Prostate gland (tissue), 2 donors: ENCODE measurements around the gene TMC3. TPM values are rescaled to one million over a fixed set of nuclear protein-coding genes. Genes with fewer than 3 reads are reported as not detected.
"Not testable (repeated sequence)": the region's sequence is repeated elsewhere in the genome, so short reads cannot be mapped to it uniquely, and the experiment has no call there.

ENCODE experiments used
- DNase-seq: peaks from one replicate; pipeline ENCODE4 v3.0.0-alpha.2; 2019; ENCODE audit warnings: low spot score
- H3K27ac ChIP-seq, 2 donors: fragments of 200-600 bp; sonication (generic); 2 replicates each; pipeline ENCODE4 v1.5.1; 2017 to 2019
- H3K27me3 ChIP-seq: fragments of 200-600 bp; sonication (generic); replicated peaks from 2 replicates; pipeline ENCODE4 v1.5.1; 2019; ENCODE audit not compliant: insufficient read depth
- H3K36me3 ChIP-seq, 2 donors: fragments of 200-600 bp; sonication (generic); 1 replicate in 1 of 2; 2 replicates in 1 of 2; pipeline versions ENCODE4 v1.5.1 to v1.8.1; 2017 to 2019
- H3K4me1 ChIP-seq: fragments of 200-600 bp; sonication (generic); replicated peaks from 2 replicates; pipeline ENCODE4 v1.5.1; 2019
- H3K4me3 ChIP-seq, 2 donors: fragments of 200-600 bp; sonication (generic); 2 replicates each; pipeline ENCODE4 v1.5.1; 2017 to 2019
- H3K9me3 ChIP-seq: fragments of 200-600 bp; sonication (generic); 2 replicates; pipeline ENCODE4 v1.5.1; 2017
- CTCF ChIP-seq, 4 experiments: fragments of 200-600 bp in 2 of 4; fragments of 450-650 bp in 2 of 4; sonication (generic) in 2 of 4; IDR thresholded peaks; 1 replicate in 3 of 4; 2 replicates in 1 of 4; pipeline ENCODE4 v1.5.1; 2016 to 2019; ENCODE audit warnings: antibody characterized with exemption in 4 of 4, mild to moderate bottlenecking in 2 of 4, moderate library complexity in 2 of 4
- POLR2A ChIP-seq: fragments of 450-650 bp; IDR thresholded peaks from one replicate; pipeline ENCODE4 v1.6.1; 2016; ENCODE audit warnings: antibody characterized with exemption, mild to moderate bottlenecking
- POLR2AphosphoS5 ChIP-seq: sonication (generic); formaldehyde crosslinking; IDR thresholded peaks from one replicate; pipeline ENCODE4 v1.6.1; 2017; ENCODE audit warnings: antibody characterized with exemption
- WGBS: methylation state at CpG from one replicate; pipeline ENCODE4 v1.1.5; 2018; 5-methylcytosine and 5-hydroxymethylcytosine counted together
- intact Hi-C: fragments of 100-400 bp; cut with DNase I; formaldehyde crosslinking; loops from one replicate; pipeline ENCODE4 v1.14.2; 2022
- total RNA-seq, 2 donors: library from RNA; depleted of rRNA; stranded (reverse); fragments of >200 nt; gene quantifications; one replicate each; pipeline ENCODE4 v1.1.0, GENCODE V29; 2016

The TMC3 gene
- total RNA-seq: under 1 TPM; 0.14 to 0.23 TPM

DNA sequence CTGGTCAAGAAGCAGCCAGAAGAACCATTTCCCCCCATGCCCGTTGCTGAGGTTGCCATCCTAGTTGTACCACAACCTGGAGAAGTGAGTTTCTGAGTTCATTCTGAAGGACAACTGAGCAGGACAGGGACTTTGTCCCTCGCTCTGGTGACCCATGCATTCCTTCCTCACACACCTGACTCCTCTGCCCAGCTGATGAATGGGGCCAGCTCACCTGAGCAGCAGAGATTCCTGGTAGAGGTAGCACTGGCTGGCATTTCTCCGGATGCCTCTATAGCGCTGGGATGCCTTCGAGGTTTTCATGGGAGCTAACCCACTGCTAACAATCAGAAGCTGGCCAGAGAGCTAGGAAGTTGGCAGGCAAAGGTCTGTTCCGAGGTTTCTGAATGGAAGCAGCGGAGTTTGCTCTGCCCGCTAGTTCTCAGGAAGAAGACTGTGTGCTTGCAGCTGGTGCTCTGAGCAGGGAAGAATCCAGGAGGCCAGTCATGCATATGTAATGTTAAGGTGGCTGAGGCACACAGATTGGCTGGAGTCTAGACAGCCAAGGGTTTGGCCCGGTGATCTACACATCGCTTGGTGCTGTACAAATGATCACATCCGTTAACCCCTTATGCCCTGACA, at the start of gene TMC3:
Gene TMC3, minus strand, starts transcription at position 439 of the 621 bp plus-strand sequence. Its CDS starts 136 bp downstream, at position 303.
- 52% methylated on average over 11 of the region's 11 CpGs for WGBS
- no peak within 1 kb of the TSS for H3K27ac ChIP-seq
- intact Hi-C loops: no loop called here

GRCh38 chr15:81421461-81421860, 47.4 kb upstream of the TMC3 start:
- DNase-seq: no peak
- no peak overlapping the region for H3K4me3 ChIP-seq
- intact Hi-C loops: no loop called here
- H3K27me3 ChIP-seq: no peaks in the 10 kb centered on the region
- H3K9me3 ChIP-seq: no peaks in the 10 kb centered on the region
- H3K27ac ChIP-seq: no peak overlapping the region
- WGBS: 56% methylated on average over 1 of the region's 1 CpG
- H3K36me3 ChIP-seq: no peaks in the 10 kb centered on the region
- H3K4me1 ChIP-seq: no peaks in the 10 kb centered on the region
- TF ChIP-seq CTCF (IDR thresholded peaks at IDR 0.05) (no peak), POLR2AphosphoS5 (no peak), POLR2A (no peak)

More for the DNA sequence above, at the start of gene TMC3:
- H3K4me1 ChIP-seq: no peaks in the 10 kb centered on the region
- no peaks in the 10 kb centered on the region for H3K27me3 ChIP-seq
- H3K4me3 ChIP-seq: no peak within 1 kb of the TSS
- H3K9me3 ChIP-seq: no peaks in the 10 kb centered on the region
- TF ChIP-seq CTCF (IDR thresholded peaks at IDR 0.05) (no peak), POLR2AphosphoS5 (no peak), POLR2A (no peak)
- no peak for DNase-seq
- no peaks in the 10 kb centered on the region for H3K36me3 ChIP-seq

DNA sequence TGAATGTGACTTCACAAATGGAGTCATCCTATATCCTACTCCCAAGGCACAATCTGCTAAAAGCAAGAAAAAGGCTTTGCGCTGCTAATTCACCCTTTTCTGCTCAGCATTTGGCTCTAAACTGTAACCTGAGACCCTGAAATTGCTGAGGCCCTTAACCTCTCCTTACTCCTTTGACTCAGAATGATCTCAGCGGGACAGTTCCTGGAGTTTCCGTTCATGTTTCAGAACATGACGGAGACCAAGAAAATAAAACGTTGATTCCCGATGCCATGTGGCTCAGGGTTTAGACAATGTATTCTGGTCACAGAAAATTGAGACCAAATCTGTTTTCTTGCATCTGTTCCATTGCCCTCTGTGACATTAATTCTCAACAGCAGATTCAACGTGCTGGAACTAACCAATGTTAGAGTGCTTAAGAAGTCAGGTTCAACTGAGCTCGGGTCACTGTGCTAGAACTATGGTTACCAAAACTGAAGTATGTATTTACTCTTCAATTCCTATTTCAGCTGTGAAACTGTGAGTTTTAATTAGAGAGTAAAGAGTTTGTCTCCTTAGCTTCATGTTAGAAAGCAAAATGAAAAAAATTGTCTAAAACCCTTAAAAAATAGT, 45.4 kb upstream of the TMC3 start:
- Histone ChIP-seq H3K9me3 (no peaks in the 10 kb centered on the region), H3K4me1 (no peaks in the 10 kb centered on the region), H3K27ac (no peak overlapping the region), H3K4me3 (no peak overlapping the region), H3K27me3 (no peaks in the 10 kb centered on the region), H3K36me3 (no peaks in the 10 kb centered on the region)
- DNase-seq: no peak
- 50% methylated on average over 8 of the region's 8 CpGs for WGBS
- TF ChIP-seq POLR2A: no peak
- TF ChIP-seq POLR2AphosphoS5: no peak
- no peak for TF ChIP-seq CTCF (IDR thresholded peaks at IDR 0.05)
- intact Hi-C loops: no loop called here

DNA sequence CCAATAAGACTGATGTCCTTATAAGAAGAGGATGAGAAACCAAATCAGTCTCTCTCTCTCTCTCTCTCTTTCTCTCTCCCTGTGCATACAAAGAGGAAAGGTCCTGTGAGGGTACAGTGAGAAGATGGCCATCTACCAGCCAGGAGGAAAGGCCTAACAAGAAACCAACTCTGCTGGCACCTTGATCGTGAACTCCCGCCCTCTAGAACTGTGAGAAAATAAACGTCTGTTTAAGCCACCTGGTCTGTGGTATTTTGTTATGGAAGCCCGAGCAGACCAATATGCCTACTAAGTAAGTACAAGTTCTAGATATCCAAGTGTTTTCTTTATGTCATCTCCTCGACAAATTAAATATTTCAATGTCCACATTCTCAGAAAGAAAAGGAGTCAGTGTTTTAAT, 44.9 kb upstream of the TMC3 start:
- no peaks in the 10 kb centered on the region for H3K4me1 ChIP-seq
- H3K27ac ChIP-seq: no peak overlapping the region
- H3K9me3 ChIP-seq: no peaks in the 10 kb centered on the region
- no peak overlapping the region for H3K4me3 ChIP-seq
- no peaks in the 10 kb centered on the region for H3K27me3 ChIP-seq
- intact Hi-C loops: no loop called here
- 68% methylated on average over 5 of the region's 5 CpGs for WGBS
- TF ChIP-seq POLR2AphosphoS5 (no peak), POLR2A (no peak)
- DNase-seq: no peak
- no peaks in the 10 kb centered on the region for H3K36me3 ChIP-seq

- Histone ChIP-seq H3K4me3 (no peak overlapping the region), H3K27me3 (no peaks in the 10 kb centered on the region), H3K9me3 (no peaks in the 10 kb centered on the region), H3K36me3 (no peaks in the 10 kb centered on the region), H3K4me1 (no peaks in the 10 kb centered on the region), H3K27ac (no peak overlapping the region)
- intact Hi-C loops: no loop called here
- WGBS: 76% methylated on average over 7 of the region's 7 CpGs
- no peak for DNase-seq
- TF ChIP-seq POLR2A (no peak), POLR2AphosphoS5 (no peak), CTCF (IDR thresholded peaks at IDR 0.05) (no peak)
Observed at GRCh38 chr15:81418444-81418843, 44.4 kb upstream of the TMC3 start.

DNA sequence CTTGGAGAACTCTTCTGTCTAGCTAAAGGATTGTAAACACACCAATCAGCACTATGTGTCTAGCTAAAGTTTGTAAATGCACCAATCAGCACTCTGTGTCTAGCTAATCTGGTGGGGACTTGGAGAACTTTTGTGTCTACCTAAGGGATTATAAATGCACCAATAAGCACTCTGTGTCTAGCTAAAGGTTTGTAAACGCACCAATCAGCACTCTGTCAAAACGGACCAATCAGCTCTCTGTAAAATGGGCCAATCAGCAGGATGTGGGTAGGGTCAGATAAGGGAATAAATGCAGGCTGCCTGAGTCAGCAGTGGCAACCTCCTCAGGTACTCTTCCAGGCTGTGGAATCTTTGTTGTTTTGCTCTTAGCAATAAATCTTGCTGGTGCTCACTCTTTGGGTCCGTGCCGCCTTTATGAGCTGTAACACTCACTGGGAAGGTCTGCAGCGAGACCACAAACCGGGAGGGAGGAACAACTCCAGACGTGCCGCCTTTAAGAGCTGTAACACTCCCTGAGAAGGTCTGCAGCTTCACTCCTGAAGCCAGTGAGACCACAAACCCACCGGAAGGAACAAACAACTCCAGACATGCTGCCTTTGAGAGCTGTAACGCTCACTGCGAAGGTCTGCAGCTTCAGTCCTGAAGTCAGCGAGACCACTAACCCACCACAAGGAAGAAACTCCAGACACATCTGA, 40.4 kb upstream of the TMC3 start:
- 55% methylated on average over 11 of the region's 12 CpGs for WGBS
- intact Hi-C loops, H3K27me3 ChIP-seq, H3K4me1 ChIP-seq, H3K27ac ChIP-seq, DNase-seq, H3K9me3 ChIP-seq, H3K4me3 ChIP-seq, H3K36me3 ChIP-seq: not testable (repeated sequence)
